ENCODE results near the gene ITGB4. TPM values are rescaled to one million over a fixed set of nuclear protein-coding genes. Genes with fewer than 3 reads are reported as not detected.
A peak's percentile ranks its signal among the peaks of the same experiment; 100 is the strongest.

ITGB4 gene
- total RNA-seq, 2 donors from 2014 or later = 3.4 to 5.1 TPM

DNA sequence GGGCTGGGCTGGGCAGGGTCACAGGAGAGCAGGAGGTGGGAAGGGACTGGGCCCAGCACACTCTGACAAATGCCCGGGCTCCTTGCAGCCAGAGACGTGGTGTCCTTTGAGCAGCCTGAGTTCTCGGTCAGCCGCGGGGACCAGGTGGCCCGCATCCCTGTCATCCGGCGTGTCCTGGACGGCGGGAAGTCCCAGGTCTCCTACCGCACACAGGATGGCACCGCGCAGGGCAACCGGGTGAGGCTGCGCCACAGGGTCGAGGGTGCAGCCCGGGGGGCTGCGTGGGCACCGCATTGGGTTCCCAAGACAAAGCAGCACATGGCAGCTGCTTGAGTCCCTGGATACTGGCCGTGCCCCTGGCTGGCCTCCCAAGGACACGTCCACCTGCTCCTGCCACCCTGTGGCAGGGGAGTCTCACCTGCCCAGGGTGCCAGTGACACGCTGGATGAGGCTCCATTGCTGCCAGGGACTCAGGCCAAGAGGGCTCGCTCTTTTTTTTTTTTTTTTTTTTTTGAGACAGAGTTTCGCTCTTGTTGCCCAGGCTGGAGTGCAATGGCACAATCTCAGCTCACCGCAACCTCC is 22.5 kb downstream of the ITGB4 start:
- no peaks in the 10 kb centered on the region for H3K9me3 ChIP-seq (ENCODE audit: control insufficient read depth, low read length)
- DNase-seq = no peak
- 96% methylated on average over 19 to 25 of the region's 25 CpGs for WGBS, 2 experiments (ENCODE audit: insufficient coverage in 1 of 2, insufficient read length in 1 of 2)
- no peak overlapping the region for H3K27ac Mint-ChIP-seq
- no peak overlapping the region for H3K9ac ChIP-seq (ENCODE audit: extremely low read depth, low read length, poor library complexity, severe bottlenecking)
- no peak overlapping the region for H3K27ac ChIP-seq (ENCODE audit: low read depth, low read length)
- no peaks in the 10 kb centered on the region for H3K9me3 Mint-ChIP-seq
- H3K36me3 ChIP-seq (ENCODE audit: control insufficient read depth, insufficient read depth, low read length) = no peaks in the 10 kb centered on the region
- H3K36me3 Mint-ChIP-seq (ENCODE audit: low read depth) = no peaks in the 10 kb centered on the region
- no peak overlapping the region for H3K4me3 ChIP-seq (ENCODE audit: low read length)
- no peaks in the 10 kb centered on the region for H3K4me1 Mint-ChIP-seq
- TF ChIP-seq, protein P1, sequence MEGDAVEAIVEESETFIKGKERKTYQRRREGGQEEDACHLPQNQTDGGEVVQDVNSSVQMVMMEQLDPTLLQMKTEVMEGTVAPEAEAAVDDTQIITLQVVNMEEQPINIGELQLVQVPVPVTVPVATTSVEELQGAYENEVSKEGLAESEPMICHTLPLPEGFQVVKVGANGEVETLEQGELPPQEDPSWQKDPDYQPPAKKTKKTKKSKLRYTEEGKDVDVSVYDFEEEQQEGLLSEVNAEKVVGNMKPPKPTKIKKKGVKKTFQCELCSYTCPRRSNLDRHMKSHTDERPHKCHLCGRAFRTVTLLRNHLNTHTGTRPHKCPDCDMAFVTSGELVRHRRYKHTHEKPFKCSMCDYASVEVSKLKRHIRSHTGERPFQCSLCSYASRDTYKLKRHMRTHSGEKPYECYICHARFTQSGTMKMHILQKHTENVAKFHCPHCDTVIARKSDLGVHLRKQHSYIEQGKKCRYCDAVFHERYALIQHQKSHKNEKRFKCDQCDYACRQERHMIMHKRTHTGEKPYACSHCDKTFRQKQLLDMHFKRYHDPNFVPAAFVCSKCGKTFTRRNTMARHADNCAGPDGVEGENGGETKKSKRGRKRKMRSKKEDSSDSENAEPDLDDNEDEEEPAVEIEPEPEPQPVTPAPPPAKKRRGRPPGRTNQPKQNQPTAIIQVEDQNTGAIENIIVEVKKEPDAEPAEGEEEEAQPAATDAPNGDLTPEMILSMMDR (conservative IDR thresholded peaks at IDR 0.05) = no peak
- no peaks in the 10 kb centered on the region for H3K27me3 ChIP-seq (ENCODE audit: control insufficient read depth, insufficient read depth, low read length, poor library complexity, severe bottlenecking)
- H3K4me1 ChIP-seq (ENCODE audit: control insufficient read depth, insufficient read depth, low read length) = no peaks in the 10 kb centered on the region
- no peaks in the 10 kb centered on the region for H3K27me3 Mint-ChIP-seq (ENCODE audit: insufficient read depth)
- no peak overlapping the region for H3K4me3 Mint-ChIP-seq

DNA sequence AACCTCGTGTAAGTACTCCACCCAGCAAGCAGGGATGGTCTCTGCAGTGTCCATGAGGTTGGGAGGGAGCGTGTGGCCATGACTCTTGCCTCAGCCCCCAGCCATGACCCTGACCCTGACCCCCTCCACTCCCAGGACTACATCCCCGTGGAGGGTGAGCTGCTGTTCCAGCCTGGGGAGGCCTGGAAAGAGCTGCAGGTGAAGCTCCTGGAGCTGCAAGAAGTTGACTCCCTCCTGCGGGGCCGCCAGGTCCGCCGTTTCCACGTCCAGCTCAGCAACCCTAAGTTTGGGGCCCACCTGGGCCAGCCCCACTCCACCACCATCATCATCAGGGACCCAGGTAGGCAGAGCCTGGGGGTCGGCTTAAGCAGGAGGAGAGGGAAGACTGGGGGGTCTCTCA is 27.4 kb downstream of the ITGB4 start:
- H3K27me3 Mint-ChIP-seq (ENCODE audit: insufficient read depth) = peaks cover 9% of the 10 kb centered on the region
- Histone ChIP-seq H3K27me3 (ENCODE audit: control insufficient read depth, insufficient read depth, low read length, poor library complexity, severe bottlenecking) (no peaks in the 10 kb centered on the region), H3K36me3 (ENCODE audit: control insufficient read depth, insufficient read depth, low read length) (no peaks in the 10 kb centered on the region), H3K9ac (ENCODE audit: extremely low read depth, low read length, poor library complexity, severe bottlenecking) (no peak overlapping the region), H3K4me1 (ENCODE audit: control insufficient read depth, insufficient read depth, low read length) (no peaks in the 10 kb centered on the region), H3K27ac (ENCODE audit: low read depth, low read length) (no peak overlapping the region), H3K9me3 (ENCODE audit: control insufficient read depth, low read length) (no peaks in the 10 kb centered on the region), H3K4me3 (ENCODE audit: low read length) (no peak overlapping the region)
- no peak overlapping the region for H3K4me3 Mint-ChIP-seq
- no peaks in the 10 kb centered on the region for H3K9me3 Mint-ChIP-seq
- TF ChIP-seq, protein P1 (conservative IDR thresholded peaks at IDR 0.05) = no peak
- H3K36me3 Mint-ChIP-seq (ENCODE audit: low read depth) = no peaks in the 10 kb centered on the region
- no peaks in the 10 kb centered on the region for H3K4me1 Mint-ChIP-seq
- 89 to 92% methylated on average over 6 to 9 of the region's 9 CpGs for WGBS, 2 experiments (ENCODE audit: insufficient coverage in 1 of 2, insufficient read length in 1 of 2)
- H3K27ac Mint-ChIP-seq = no peak overlapping the region
- no peak for DNase-seq

DNA sequence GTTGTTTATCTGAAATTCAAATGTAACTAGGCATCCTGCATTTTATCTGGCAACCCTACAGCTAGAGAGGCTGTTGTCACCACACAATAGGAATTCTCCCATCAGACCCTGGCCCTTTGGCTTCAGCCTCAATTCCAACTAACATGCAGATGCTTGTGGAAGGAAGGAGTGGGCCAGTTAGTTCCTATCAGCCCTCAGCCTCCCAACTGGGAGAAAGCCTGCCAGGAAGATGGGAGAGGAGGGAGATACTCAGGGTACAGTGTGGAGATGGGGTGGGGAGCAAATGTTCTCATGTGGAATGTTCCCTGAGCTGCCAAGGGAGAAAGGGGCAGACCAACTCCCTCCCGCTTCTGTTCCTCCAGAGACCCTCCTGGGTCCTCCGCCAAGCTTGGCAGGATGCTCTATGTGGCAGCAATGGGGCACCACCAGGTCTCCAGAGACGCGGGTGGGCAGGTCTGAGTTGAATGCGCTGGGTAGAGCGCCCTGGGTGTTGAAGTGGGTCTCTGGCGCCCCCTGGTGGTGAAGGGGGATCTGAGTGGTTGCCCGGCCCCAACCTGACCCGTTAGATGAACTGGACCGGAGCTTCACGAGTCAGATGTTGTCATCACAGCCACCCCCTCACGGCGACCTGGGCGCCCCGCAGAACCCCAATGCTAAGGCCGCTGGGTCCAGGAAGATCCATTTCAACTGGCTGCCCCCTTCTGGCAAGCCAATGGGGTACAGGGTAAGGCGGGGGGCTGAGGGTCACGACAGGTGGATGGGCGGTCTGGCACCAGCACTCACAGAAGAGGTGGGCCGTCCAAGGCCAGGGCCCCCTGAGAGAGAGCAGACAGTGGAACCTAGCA is 28.5 kb downstream of the ITGB4 start:
- DNase-seq = peak; percentile 98
- TF ChIP-seq, protein P1 (conservative IDR thresholded peaks at IDR 0.05) = peak; percentile 99
- H3K27ac Mint-ChIP-seq = no peak overlapping the region
- H3K36me3 ChIP-seq (ENCODE audit: control insufficient read depth, insufficient read depth, low read length) = no peaks in the 10 kb centered on the region
- H3K36me3 Mint-ChIP-seq (ENCODE audit: low read depth) = no peaks in the 10 kb centered on the region
- H3K27me3 ChIP-seq (ENCODE audit: control insufficient read depth, insufficient read depth, low read length, poor library complexity, severe bottlenecking) = no peaks in the 10 kb centered on the region
- 24 to 27% methylated on average over 10 to 20 of the region's 20 CpGs for WGBS, 2 experiments (ENCODE audit: insufficient coverage in 1 of 2, insufficient read length in 1 of 2)
- H3K4me3 ChIP-seq (ENCODE audit: low read length) = no peak overlapping the region
- H3K4me1 ChIP-seq (ENCODE audit: control insufficient read depth, insufficient read depth, low read length) = peaks cover 5% of the 10 kb centered on the region
- peaks cover 9% of the 10 kb centered on the region for H3K27me3 Mint-ChIP-seq (ENCODE audit: insufficient read depth)
- no peak overlapping the region for H3K9ac ChIP-seq (ENCODE audit: extremely low read depth, low read length, poor library complexity, severe bottlenecking)
- H3K4me1 Mint-ChIP-seq = peaks cover 3% of the 10 kb centered on the region
- H3K27ac ChIP-seq (ENCODE audit: low read depth, low read length) = no peak overlapping the region
- H3K9me3 ChIP-seq (ENCODE audit: control insufficient read depth, low read length) = no peaks in the 10 kb centered on the region
- H3K4me3 Mint-ChIP-seq = no peak overlapping the region
- H3K9me3 Mint-ChIP-seq = no peaks in the 10 kb centered on the region
